ENCODE measurements around the gene AAMP. TPM values are rescaled to one million over a fixed set of nuclear protein-coding genes. Genes with fewer than 3 reads are reported as not detected.

AAMP gene
- total RNA-seq, 4 donors from 2014 or later: 87.1 to 134 (median 96.0) TPM

- ATAC-seq: no peak
- intact Hi-C loops (cut with DNase I; ENCODE audit: low total_unique reads): loop anchor here (5.0 kb wide), 2 partner anchors 39 to 349 kb away; partner anchors contain the start of genes CNOT9 and USP37
- H3K27me3 ChIP-seq: no peaks in the 10 kb centered on the region
- peaks cover 55 to 64% of the 10 kb centered on the region in 2 donors for H3K4me1 ChIP-seq
- H3K4me3 ChIP-seq: peak overlapping the region; percentile 87 to 99 (median 94)
- in situ Hi-C loops (cut with MboI; ENCODE audit: low sequenced_read_pairs in 4 of 4): loop anchor here in 1 of 4 donors (5.0 kb wide), 1 partner anchor 49 kb away; no protein-coding TSS in a partner anchor
- H3K36me3 ChIP-seq: no peaks in the 10 kb centered on the region
- TF ChIP-seq CTCF (IDR thresholded peaks at IDR 0.05 in 4 of 5, conservative IDR thresholded peaks at IDR 0.05 in 1 of 5): no peak
- no peak for TF ChIP-seq POLR2A (IDR thresholded peaks at IDR 0.05)
- no peak for DNase-seq
- no peaks in the 10 kb centered on the region for H3K9me3 ChIP-seq
- H3K27ac ChIP-seq: peak overlapping the region; percentile 96 to 99 (median 97)
These were observed 51.4 kb downstream of the AAMP start for GRCh38 chr2:218218268-218219185.

- Histone ChIP-seq H3K36me3 (no peaks in the 10 kb centered on the region), H3K27ac (peak overlapping the region; percentile 96 to 99 (median 97)), H3K27me3 (no peaks in the 10 kb centered on the region), H3K9me3 (no peaks in the 10 kb centered on the region), H3K4me1 (peaks cover 46 to 55% of the 10 kb centered on the region in 2 donors), H3K4me3 (peak overlapping the region; percentile 87 to 99 (median 94))
- no peak for TF ChIP-seq CTCF (IDR thresholded peaks at IDR 0.05 in 4 of 5, conservative IDR thresholded peaks at IDR 0.05 in 1 of 5)
- no peak for TF ChIP-seq POLR2A (IDR thresholded peaks at IDR 0.05)
- in situ Hi-C loops (cut with MboI; ENCODE audit: low sequenced_read_pairs in 4 of 4): loop anchor here in 1 of 4 donors (5.0 kb wide), 1 partner anchor 50 kb away; no protein-coding TSS in a partner anchor
- ATAC-seq: peak; percentile 22 to 24
- intact Hi-C loops (cut with DNase I; ENCODE audit: low total_unique reads): loop anchor here (1.0 to 5.0 kb wide), 5 partner anchors 31 to 350 kb away; partner anchors contain the start of genes AAMP, CNOT9, CTDSP1 and PNKD
- DNase-seq: peak; percentile 30 to 39
These were observed 52.3 kb downstream of the AAMP start for GRCh38 chr2:218217360-218218267.

GRCh38 chr2:218216674-218217359, 53.1 kb downstream of the AAMP start, which contains the start of gene ARPC2:
ARPC2 (plus strand) TSS chr2:218217189; CDS start chr2:218217471, 282 bp downstream.
- peak; percentile 86 to 91 for DNase-seq
- Histone ChIP-seq H3K4me1 (peaks cover 38 to 47% of the 10 kb centered on the region in 2 donors), H3K27ac (peak within 1 kb of the TSS; percentile 96 to 99 (median 97)), H3K27me3 (no peaks in the 10 kb centered on the region), H3K36me3 (no peaks in the 10 kb centered on the region), H3K9me3 (no peaks in the 10 kb centered on the region), H3K4me3 (peak within 1 kb of the TSS; percentile 87 to 99 (median 94))
- TF ChIP-seq POLR2A (IDR thresholded peaks at IDR 0.05): peak; percentile 92
- peak; percentile 9 to 46 (median 42) for TF ChIP-seq CTCF (IDR thresholded peaks at IDR 0.05 in 4 of 5, conservative IDR thresholded peaks at IDR 0.05 in 1 of 5)
- in situ Hi-C loops (cut with MboI; ENCODE audit: low sequenced_read_pairs in 4 of 4): loop anchor here in 1 of 4 donors (5.0 kb wide), 1 partner anchor 50 kb away; no protein-coding TSS in a partner anchor
- peak; percentile 85 to 88 for ATAC-seq
- intact Hi-C loops (cut with DNase I; ENCODE audit: low total_unique reads): loop anchor here (1.0 to 5.0 kb wide), 5 partner anchors 30 to 350 kb away; partner anchors contain the start of genes AAMP, CNOT9, CTDSP1 and PNKD

Data from gastrocnemius medialis (tissue), 4 donors.